Neural cell (in vitro differentiated cells): ENCODE results near the gene AGAP3. TPM values are rescaled to one million over a fixed set of nuclear protein-coding genes. Genes with fewer than 3 reads are reported as not detected.

Experiments used
- H2AFZ ChIP-seq: fragments of 200-600, 300-800 bp; sonication (generic), shearing (Covaris generic); 2 replicates; pipeline ENCODE4 v1.6.0; 2014; ENCODE audit warnings: low read depth, mild to moderate bottlenecking, antibody characterized with exemption, low read length, moderate library complexity
- H3F3A ChIP-seq: fragments of 200-600 bp; shearing (Covaris generic); 2 replicates; pipeline ENCODE4 v1.6.1; 2016; ENCODE audit warnings: mild to moderate bottlenecking, moderate library complexity, mixed read lengths, antibody characterized with exemption, low read length; ENCODE audit not compliant: insufficient read depth, poor library complexity, severe bottlenecking
- H3K27ac ChIP-seq: fragments of 200-600, 300-800 bp; sonication (generic), shearing (Covaris generic); 2 replicates; pipeline ENCODE4 v1.5.1; 2014; ENCODE audit warnings: mild to moderate bottlenecking, low read length, moderate library complexity
- H3K27me3 ChIP-seq: fragments of 300-800, 200-600 bp; sonication (generic), shearing (Covaris generic); 2 replicates; pipeline ENCODE4 v1.6.0; 2014; ENCODE audit warnings: mild to moderate bottlenecking, low read depth, low read length, moderate library complexity; ENCODE audit not compliant: insufficient read depth
- H3K36me3 ChIP-seq: fragments of 300-800, 200-600 bp; sonication (generic), shearing (Covaris generic); 2 replicates; pipeline ENCODE4 v1.5.1; 2014; ENCODE audit warnings: mild to moderate bottlenecking, antibody characterized with exemption, low read length, moderate library complexity; ENCODE audit not compliant: insufficient read depth
- H3K4me2 ChIP-seq: fragments of 300-800, 200-600 bp; sonication (generic), shearing (Covaris generic); 2 replicates; pipeline ENCODE4 v1.6.0; 2014; ENCODE audit warnings: mild to moderate bottlenecking, low read length
- H3K4me3 ChIP-seq: fragments of 300-800, 200-600 bp; sonication (generic), shearing (Covaris generic); 2 replicates; pipeline ENCODE4 v1.5.1; 2014; ENCODE audit warnings: mild to moderate bottlenecking, low read length, moderate library complexity
- H3K79me2 ChIP-seq: fragments of 200-600 bp; shearing (Covaris generic); replicated peaks from 2 replicates; pipeline ENCODE4 v1.6.0; 2014; ENCODE audit warnings: mild to moderate bottlenecking, low read length, moderate library complexity; ENCODE audit not compliant: insufficient read depth
- H3K9ac ChIP-seq: fragments of 300-800, 200-600 bp; sonication (generic), shearing (Covaris generic); 2 replicates; pipeline ENCODE4 v1.6.1; 2016; ENCODE audit warnings: mild to moderate bottlenecking, low read length, mixed read lengths
- H3K9me2 ChIP-seq: fragments of 200-600 bp; shearing (Covaris generic); 2 replicates; pipeline ENCODE4 v1.6.1; 2016; ENCODE audit warnings: mild to moderate bottlenecking, low read length, mixed read lengths; ENCODE audit not compliant: insufficient read depth
- H3K9me3 ChIP-seq: fragments of 200-600, 300-800 bp; sonication (generic), shearing (Covaris generic); 2 replicates; pipeline ENCODE4 v1.6.1; 2016; ENCODE audit warnings: mild to moderate bottlenecking, mixed run types, low read length, moderate library complexity, mixed read lengths
- H4K20me1 ChIP-seq: fragments of 200-600 bp; shearing (Covaris generic); 2 replicates; pipeline ENCODE4 v1.6.1; 2016; ENCODE audit warnings: mild to moderate bottlenecking, mixed run types; ENCODE audit not compliant: insufficient read depth
- EP300 ChIP-seq: fragments of 450-650 bp; conservative IDR thresholded peaks from 2 replicates; pipeline ENCODE4 v1.6.1; 2014; ENCODE audit warnings: antibody characterized with exemption, mild to moderate bottlenecking, moderate library complexity; ENCODE audit not compliant: poor library complexity, severe bottlenecking
- EZH2 ChIP-seq: fragments of 200-600, 300-800 bp; shearing (Covaris generic), sonication (generic); IDR thresholded peaks from 2 replicates; pipeline ENCODE4 v1.6.1; 2014; ENCODE audit warnings: antibody characterized with exemption, low read length, borderline replicate concordance, mild to moderate bottlenecking; ENCODE audit not compliant: insufficient read depth, poor library complexity, severe bottlenecking
- MXI1 ChIP-seq: fragments of 450-650 bp; conservative IDR thresholded peaks from 2 replicates; pipeline ENCODE4 v1.6.1; 2014; ENCODE audit warnings: antibody characterized with exemption, mild to moderate bottlenecking; ENCODE audit not compliant: poor library complexity, severe bottlenecking
- POLR2AphosphoS5 ChIP-seq: IDR thresholded peaks from 2 replicates; pipeline ENCODE4 v1.6.1; 2012
- RAD21 ChIP-seq: fragments of 450-650 bp; conservative IDR thresholded peaks from 2 replicates; pipeline ENCODE4 v1.6.1; 2014; ENCODE audit warnings: antibody characterized with exemption, mild to moderate bottlenecking, moderate library complexity
- SMC3 ChIP-seq: fragments of 450-650 bp; conservative IDR thresholded peaks from 2 replicates; pipeline ENCODE4 v1.6.1; 2014; ENCODE audit warnings: antibody characterized with exemption, mild to moderate bottlenecking, moderate library complexity; ENCODE audit not compliant: poor library complexity
- TAF1 ChIP-seq: IDR thresholded peaks from 2 replicates; pipeline ENCODE4 v1.6.1; 2012; ENCODE audit warnings: low read depth
- polyA plus RNA-seq: library from polyadenylated mRNA; depleted of rRNA; stranded (reverse); fragments of >200 nt; gene quantifications from 2 replicates; pipeline ENCODE4 v1.2.3, GENCODE V29; 2014
- TF ChIP-seq, protein P1 (sequence below): IDR thresholded peaks from 2 replicates; pipeline ENCODE4 v1.6.1; 2012; ENCODE audit warnings: borderline replicate concordance
- TF ChIP-seq, protein P2 (sequence below): fragments of 450-650 bp; IDR thresholded peaks from 2 replicates; pipeline ENCODE4 v1.5.1; 2014; ENCODE audit warnings: antibody characterized with exemption, mild to moderate bottlenecking, moderate library complexity; ENCODE audit not compliant: poor library complexity, severe bottlenecking

The AGAP3 gene
- polyA plus RNA-seq, 1 donor from 2014 or later, result 117 TPM

DNA sequence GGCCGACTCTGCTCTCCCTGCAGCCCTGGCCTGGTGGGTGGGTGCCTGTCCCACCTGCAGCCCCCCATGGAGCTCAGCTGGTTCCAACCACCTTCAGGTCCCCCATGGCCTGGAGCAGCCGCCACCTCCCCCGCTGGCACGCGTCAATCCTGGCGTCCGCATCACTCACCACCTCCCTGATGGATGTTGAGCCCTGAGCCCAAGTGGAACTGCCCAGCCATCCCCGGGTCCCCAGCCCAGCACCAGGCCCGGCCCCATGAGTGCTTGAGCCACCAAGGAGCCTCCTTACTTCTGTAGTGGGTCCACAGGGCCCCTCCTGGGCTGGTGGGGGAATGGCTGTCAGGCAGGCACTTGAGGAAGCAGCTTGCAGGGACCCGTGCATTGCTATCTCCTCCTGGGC, 14.6 kb downstream of the AGAP3 start:
- Histone ChIP-seq H3F3A (no peaks in the 10 kb centered on the region), H3K9ac (no peak overlapping the region), H3K27ac (no peak overlapping the region), H3K36me3 (no peaks in the 10 kb centered on the region), H4K20me1 (peaks cover 4% of the 10 kb centered on the region), H3K9me3 (no peaks in the 10 kb centered on the region), H3K9me2 (no peaks in the 10 kb centered on the region), H3K79me2 (peaks cover 19% of the 10 kb centered on the region), H3K27me3 (no peaks in the 10 kb centered on the region), H3K4me3 (no peak overlapping the region), H3K4me2 (no peak overlapping the region), H2AFZ (no peak overlapping the region)
- no peak for TF ChIP-seq RAD21
- TF ChIP-seq SMC3, result no peak
- TF ChIP-seq, protein P1, sequence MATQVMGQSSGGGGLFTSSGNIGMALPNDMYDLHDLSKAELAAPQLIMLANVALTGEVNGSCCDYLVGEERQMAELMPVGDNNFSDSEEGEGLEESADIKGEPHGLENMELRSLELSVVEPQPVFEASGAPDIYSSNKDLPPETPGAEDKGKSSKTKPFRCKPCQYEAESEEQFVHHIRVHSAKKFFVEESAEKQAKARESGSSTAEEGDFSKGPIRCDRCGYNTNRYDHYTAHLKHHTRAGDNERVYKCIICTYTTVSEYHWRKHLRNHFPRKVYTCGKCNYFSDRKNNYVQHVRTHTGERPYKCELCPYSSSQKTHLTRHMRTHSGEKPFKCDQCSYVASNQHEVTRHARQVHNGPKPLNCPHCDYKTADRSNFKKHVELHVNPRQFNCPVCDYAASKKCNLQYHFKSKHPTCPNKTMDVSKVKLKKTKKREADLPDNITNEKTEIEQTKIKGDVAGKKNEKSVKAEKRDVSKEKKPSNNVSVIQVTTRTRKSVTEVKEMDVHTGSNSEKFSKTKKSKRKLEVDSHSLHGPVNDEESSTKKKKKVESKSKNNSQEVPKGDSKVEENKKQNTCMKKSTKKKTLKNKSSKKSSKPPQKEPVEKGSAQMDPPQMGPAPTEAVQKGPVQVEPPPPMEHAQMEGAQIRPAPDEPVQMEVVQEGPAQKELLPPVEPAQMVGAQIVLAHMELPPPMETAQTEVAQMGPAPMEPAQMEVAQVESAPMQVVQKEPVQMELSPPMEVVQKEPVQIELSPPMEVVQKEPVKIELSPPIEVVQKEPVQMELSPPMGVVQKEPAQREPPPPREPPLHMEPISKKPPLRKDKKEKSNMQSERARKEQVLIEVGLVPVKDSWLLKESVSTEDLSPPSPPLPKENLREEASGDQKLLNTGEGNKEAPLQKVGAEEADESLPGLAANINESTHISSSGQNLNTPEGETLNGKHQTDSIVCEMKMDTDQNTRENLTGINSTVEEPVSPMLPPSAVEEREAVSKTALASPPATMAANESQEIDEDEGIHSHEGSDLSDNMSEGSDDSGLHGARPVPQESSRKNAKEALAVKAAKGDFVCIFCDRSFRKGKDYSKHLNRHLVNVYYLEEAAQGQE, result no peak
- TF ChIP-seq, protein P2, sequence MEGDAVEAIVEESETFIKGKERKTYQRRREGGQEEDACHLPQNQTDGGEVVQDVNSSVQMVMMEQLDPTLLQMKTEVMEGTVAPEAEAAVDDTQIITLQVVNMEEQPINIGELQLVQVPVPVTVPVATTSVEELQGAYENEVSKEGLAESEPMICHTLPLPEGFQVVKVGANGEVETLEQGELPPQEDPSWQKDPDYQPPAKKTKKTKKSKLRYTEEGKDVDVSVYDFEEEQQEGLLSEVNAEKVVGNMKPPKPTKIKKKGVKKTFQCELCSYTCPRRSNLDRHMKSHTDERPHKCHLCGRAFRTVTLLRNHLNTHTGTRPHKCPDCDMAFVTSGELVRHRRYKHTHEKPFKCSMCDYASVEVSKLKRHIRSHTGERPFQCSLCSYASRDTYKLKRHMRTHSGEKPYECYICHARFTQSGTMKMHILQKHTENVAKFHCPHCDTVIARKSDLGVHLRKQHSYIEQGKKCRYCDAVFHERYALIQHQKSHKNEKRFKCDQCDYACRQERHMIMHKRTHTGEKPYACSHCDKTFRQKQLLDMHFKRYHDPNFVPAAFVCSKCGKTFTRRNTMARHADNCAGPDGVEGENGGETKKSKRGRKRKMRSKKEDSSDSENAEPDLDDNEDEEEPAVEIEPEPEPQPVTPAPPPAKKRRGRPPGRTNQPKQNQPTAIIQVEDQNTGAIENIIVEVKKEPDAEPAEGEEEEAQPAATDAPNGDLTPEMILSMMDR, result no peak
- TF ChIP-seq POLR2AphosphoS5, result no peak

DNA sequence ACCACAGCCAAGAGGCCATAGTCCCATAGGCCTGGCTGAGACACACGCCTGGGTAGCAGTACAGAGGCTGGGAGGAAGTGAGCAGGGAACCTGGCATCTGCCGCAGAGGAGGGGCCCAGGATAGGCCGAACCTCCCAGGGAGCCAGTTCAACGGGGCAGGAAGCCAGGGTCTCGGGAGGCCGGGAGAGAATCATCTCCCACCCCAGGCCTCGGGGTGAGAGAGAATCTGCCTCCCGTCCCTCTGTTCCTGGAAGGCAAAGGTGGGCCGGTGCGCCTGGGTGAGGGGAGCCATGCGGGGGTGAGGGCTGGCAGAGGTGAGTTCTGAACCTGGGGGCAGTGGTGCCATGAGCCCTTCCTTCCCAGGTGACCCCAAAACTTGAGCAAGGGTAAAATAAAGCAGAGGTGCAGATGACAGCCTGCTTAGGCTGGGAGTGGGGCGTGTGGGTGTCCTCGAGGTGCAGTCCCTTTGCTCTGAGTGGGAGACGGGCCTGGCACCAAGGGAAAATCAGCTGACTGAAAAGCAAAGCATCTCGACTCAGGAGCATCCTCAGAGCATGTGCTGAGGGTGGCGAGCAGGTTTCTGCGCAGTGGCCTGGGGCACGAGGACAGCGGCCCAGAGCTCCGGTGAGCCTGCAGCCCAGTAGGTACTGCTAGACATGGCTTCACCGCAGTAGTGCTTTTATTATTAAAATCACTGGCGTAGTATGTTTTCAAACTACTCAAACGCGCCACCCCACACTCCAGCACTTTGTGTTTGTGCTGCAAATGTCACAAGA, 15.5 kb downstream of the AGAP3 start:
- Histone ChIP-seq H3K4me3 (no peak overlapping the region), H3K9ac (no peak overlapping the region), H3K9me2 (no peaks in the 10 kb centered on the region), H2AFZ (no peak overlapping the region), H3K4me2 (no peak overlapping the region), H3F3A (no peaks in the 10 kb centered on the region), H4K20me1 (peaks cover 4% of the 10 kb centered on the region), H3K9me3 (no peaks in the 10 kb centered on the region), H3K79me2 (peaks cover 16% of the 10 kb centered on the region), H3K36me3 (no peaks in the 10 kb centered on the region), H3K27ac (no peak overlapping the region), H3K27me3 (no peaks in the 10 kb centered on the region)
- TF ChIP-seq RAD21 (no peak), EP300 (no peak), SMC3 (no peak), EZH2 (no peak), TAF1 (no peak), POLR2AphosphoS5 (no peak), MXI1 (no peak)
